ENCODE results near the gene ACSF3.

DNA sequence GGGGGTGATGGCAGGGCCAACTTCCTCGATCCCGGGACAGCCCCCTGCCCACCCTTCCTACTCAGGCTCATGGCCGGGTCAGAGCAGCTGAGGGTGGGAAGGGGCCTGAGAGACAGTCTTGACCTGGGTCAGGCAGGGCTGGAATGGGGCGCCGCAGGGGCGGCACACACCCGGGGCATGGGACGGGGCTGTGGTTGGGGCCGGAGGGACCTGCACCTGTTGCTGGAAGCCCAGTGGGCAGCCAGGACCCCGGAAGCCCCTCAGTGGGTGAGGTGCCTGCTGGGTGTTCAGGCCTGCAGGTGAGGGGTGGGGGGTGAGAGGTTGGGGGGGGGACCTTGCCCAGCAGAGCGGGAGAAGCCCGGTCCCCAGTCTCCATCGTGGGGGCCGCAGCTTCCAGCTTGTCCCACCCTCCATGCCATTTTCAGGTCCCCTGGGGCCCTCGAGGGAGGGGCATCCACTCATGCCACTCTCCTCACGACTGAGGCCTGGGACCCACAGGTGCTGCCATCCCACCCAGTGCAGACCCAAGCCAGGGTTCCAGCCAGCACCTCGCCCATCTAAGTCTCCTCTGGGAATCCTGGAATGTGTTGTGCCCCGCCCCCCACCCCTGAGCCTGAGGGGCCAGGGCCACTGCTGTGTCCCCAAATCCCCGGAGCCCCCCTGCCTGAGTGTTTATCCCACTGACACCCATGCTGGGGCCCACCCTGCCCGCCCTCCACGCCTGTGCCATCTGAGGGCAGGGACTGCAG lies 43.4 kb upstream of the ACSF3 start:
- TF ChIP-seq, protein P1, sequence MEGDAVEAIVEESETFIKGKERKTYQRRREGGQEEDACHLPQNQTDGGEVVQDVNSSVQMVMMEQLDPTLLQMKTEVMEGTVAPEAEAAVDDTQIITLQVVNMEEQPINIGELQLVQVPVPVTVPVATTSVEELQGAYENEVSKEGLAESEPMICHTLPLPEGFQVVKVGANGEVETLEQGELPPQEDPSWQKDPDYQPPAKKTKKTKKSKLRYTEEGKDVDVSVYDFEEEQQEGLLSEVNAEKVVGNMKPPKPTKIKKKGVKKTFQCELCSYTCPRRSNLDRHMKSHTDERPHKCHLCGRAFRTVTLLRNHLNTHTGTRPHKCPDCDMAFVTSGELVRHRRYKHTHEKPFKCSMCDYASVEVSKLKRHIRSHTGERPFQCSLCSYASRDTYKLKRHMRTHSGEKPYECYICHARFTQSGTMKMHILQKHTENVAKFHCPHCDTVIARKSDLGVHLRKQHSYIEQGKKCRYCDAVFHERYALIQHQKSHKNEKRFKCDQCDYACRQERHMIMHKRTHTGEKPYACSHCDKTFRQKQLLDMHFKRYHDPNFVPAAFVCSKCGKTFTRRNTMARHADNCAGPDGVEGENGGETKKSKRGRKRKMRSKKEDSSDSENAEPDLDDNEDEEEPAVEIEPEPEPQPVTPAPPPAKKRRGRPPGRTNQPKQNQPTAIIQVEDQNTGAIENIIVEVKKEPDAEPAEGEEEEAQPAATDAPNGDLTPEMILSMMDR (IDR thresholded peaks at IDR 0.05): no peak
- no peak for TF ChIP-seq EP300 (IDR thresholded peaks at IDR 0.05)
- no peak for TF ChIP-seq POLR2A (IDR thresholded peaks at IDR 0.05)
